Measurements from ENCODE around the gene TMC4.
"Not testable (repeated sequence)": the region's sequence is repeated elsewhere in the genome, so short reads cannot be mapped to it uniquely, and the experiment has no call there.

Gene TMC4

DNA sequence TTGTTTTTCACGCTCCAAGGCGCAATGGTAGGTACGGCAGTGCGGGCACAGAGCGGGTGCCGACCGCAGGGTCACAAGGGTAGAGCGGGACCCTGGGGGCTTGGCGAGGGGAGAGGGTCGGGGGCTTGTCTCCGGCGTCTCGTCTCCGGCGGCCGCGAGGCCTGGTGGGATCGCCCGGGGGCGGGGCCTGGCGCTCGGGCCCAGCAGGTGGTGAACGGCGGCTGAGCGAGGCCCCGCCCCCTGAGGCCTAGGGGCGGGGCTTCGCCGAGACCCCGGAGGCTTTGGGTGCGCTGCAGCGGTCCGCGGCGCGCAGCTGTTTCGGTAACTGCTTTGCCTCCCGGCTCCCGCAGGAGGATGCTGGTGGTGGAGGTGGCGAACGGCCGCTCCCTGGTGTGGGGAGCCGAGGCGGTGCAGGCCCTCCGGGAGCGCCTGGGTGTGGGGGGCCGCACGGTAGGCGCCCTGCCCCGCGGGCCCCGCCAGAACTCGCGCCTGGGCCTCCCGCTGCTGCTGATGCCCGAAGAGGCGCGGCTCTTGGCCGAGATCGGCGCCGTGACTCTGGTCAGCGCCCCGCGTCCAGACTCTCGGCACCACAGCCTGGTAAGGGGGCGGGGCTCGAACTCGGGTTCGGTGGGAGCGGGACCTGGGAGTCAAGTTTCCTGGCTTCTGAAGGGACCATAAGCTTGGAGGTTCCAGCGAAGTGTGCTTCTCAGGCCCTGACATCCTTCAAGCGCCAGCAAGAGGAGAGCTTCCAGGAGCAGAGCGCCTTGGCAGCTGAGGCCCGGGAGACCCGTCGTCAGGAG lies 18.3 kb upstream of the TMC4 start, which contains the start of gene TSEN34:
TSS of gene TSEN34 (plus strand) at position 298 of the 800 bp plus-strand sequence. CDS start at position 355, 57 bp downstream.
- peaks cover 18% of the 10 kb centered on the region for H3K36me3 Mint-ChIP-seq
- H3K27me3 Mint-ChIP-seq = no peaks in the 10 kb centered on the region
- ATAC-seq = peak; percentile 58
- H3K4me1 Mint-ChIP-seq = peaks cover 42% of the 10 kb centered on the region
- H3K9me3 Mint-ChIP-seq = no peaks in the 10 kb centered on the region
- H3K27ac Mint-ChIP-seq = peak within 1 kb of the TSS; percentile 96
- H3K4me3 Mint-ChIP-seq = peak within 1 kb of the TSS; percentile 87

DNA sequence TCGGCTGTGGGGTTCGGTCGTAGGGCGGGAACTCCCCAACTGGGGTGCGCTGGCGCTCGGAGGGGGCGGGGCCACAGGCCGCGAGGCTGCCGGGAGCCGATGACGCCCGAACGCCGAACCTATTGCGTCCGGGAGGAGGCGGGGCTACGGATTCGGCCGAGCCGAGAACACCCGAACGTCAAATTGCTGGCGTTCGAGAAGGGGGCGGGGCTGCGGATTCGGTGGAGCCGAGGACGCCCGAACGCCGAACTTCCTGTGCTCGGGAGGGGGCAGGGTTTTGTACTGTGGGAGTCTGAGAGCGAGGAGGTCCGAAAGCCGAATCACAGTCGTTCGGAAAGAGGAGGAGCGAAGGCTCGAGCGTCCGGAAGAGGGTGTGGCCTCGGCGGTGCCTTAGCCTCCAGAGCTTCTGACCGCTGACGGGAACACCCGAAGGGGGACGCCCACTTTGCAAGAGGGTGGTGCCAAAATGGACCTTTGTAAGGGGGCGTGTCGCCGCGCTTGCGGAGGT lies 17.6 kb upstream of the TMC4 start:
- Mint-ChIP-seq H3K36me3 (peaks cover 17% of the 10 kb centered on the region), H3K4me1 (peaks cover 42% of the 10 kb centered on the region), H3K4me3 (peak overlapping the region; percentile 87), H3K9me3 (no peaks in the 10 kb centered on the region), H3K27me3 (no peaks in the 10 kb centered on the region), H3K27ac (peak overlapping the region; percentile 96)
- peak; percentile 81 for ATAC-seq

DNA sequence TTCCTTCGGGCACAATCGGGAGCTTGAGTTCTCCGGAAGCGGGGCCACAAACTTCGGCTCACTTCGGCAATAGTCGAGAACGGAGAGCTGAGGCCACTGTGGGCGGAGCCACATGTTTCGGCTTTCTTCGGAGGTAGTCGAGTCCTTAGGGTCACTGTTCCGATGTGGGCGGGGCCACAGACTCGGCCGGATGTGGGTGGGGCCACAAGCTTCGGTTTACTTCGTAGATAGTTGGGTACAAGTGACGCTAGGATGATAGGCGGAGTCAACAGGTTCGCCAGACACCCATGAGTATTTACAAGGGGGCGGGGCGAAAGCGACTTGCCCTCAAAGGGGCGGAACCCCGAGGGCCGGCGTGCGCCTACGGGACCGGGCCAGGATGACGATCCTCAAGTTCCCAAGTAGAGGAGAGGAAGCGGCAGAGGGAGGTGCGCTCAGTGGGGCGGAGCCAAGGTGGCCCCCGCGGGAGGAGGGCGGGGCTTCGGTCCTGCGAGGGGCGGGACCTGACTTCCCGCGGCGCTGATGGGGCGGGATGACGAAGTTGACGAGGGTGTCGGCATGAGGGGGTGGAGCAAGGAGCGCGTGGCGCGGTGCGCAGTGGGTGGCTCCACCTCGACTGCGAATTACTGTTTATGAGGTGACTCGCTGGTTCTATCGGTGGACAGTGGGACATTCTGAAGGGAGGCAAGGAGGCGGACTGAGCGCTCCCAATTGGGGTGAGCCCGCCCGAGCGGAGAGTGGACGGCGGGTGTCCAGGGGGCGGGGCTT lies 17.0 kb upstream of the TMC4 start:
- Mint-ChIP-seq H3K4me1 (peaks cover 42% of the 10 kb centered on the region), H3K9me3 (no peaks in the 10 kb centered on the region), H3K4me3 (peak overlapping the region; percentile 87), H3K36me3 (peaks cover 10% of the 10 kb centered on the region), H3K27ac (peak overlapping the region; percentile 96), H3K27me3 (no peaks in the 10 kb centered on the region)
- peak; percentile 79 for ATAC-seq

DNA sequence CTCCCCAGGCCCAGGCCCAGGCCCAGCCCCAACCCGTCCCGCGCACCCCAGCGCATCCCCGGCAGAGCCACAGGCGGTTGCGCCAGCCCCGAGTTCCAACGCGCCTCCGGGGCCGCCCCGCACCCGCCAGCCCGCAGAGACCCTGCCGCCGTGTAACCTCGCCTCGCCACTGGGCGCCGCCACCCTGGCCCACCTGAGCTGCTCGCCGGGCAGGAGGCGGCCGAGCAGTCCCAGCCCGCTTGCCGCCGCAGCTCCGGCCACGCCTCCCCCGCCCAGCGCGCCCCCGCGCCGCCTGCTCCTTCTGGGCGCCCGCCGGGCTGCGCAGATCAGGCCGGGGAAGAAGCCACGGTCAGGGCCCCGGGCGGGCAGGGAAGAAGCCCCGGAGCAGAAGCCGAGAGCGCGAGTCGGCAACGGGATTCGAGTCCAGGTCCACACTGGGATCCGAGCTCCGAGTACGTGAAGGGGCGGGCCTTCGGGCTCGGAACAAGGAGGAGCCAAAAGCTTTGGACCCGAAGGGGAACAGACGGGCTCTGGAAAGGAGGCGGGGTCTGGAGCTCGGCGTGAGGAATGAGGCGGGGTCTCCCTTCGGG lies 16.3 kb upstream of the TMC4 start, which contains the start of gene MBOAT7:
TSS of gene MBOAT7 (minus strand) at position 436 of the 590 bp plus-strand sequence. CDS start 1,072 bp downstream, outside the sequence.
- Mint-ChIP-seq H3K27me3 (no peaks in the 10 kb centered on the region), H3K36me3 (peaks cover 11% of the 10 kb centered on the region), H3K27ac (peak within 1 kb of the TSS; percentile 96), H3K4me3 (peak within 1 kb of the TSS; percentile 87), H3K9me3 (no peaks in the 10 kb centered on the region), H3K4me1 (peaks cover 42% of the 10 kb centered on the region)
- peak; percentile 35 for ATAC-seq

DNA sequence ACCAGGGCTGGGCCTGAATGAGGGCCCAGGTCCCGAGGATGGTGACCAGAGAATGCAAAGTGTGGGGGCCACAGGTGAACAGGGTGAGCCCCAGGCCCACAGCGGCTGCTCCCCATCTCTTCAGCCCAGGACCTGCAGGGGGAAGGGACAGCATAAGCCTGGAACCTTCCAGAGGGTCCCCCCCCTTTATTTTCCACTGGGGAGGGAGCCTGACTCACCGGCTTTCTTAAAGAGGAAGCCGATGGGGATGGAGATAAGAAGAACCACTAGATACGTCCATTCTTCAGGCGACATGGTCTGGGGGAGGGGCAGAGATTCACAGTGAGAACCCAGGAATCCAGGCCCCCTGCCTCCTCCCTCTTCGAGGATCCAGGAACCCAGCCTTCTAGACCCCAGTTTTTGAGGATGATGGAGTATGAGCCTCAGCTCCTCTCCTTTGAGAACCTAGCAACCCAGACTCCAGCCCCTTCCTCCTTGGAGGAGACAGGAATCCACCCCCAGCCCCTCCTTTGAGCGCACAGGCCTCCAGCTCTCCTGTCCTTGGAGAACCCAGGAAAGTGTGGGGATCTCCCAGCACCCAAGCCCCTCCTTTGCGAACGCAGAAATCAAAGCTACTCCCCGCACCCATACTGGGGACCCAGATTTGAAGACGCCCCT lies 15.4 kb upstream of the TMC4 start:
- H3K9me3 Mint-ChIP-seq = no peaks in the 10 kb centered on the region
- H3K27me3 Mint-ChIP-seq = no peaks in the 10 kb centered on the region
- H3K27ac Mint-ChIP-seq = peak overlapping the region; percentile 43
- ATAC-seq = no peak
- peaks cover 17% of the 10 kb centered on the region for H3K36me3 Mint-ChIP-seq
- H3K4me1 Mint-ChIP-seq = peaks cover 42% of the 10 kb centered on the region
- H3K4me3 Mint-ChIP-seq = peak overlapping the region; percentile 87

DNA sequence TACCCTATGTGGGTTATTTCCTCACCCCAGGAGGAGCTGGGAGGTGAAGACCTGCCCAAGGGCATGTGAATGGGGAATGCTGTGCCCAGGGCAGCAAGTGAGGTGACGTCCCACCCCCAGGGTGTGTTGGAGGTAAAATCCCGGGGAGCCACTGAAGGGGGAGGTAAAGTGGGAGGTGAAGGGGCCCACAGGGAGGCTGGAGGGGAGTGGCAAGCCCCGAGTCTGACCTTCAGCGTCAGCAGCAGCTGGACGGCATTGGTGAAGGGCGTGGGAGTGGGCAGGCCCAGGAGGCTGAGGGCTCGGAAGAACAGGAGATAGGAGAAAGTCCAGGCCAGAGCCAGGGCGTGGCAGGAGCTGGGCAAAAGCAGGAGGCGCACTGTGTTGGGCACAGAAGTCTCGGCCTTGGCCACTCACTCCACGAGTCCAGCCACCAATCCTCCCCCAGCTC lies 14.0 kb upstream of the TMC4 start:
- ATAC-seq = no peak
- Mint-ChIP-seq H3K4me3 (peak overlapping the region; percentile 87), H3K27me3 (no peaks in the 10 kb centered on the region), H3K4me1 (peaks cover 28% of the 10 kb centered on the region), H3K36me3 (peaks cover 10% of the 10 kb centered on the region), H3K27ac (peak overlapping the region; percentile 43), H3K9me3 (no peaks in the 10 kb centered on the region)

DNA sequence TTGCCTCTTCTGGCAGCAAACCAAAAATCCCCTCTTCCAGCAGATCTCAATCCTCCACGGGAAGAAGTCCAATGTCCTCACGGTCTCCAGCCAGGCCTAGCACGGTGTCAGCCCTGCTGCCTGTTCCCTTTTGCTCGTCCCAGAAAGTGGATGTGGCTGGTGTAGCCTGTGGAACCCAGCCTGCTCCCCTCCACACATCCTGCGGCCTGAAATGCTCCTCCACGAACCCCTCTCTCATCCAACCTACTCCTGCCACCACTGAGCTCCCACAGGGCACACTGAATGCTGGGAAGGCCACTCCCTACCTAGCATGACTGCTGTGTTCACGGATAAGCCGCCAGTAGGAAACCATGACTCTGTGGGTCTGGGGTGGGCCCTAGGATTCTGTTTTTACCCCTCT lies 13.4 kb upstream of the TMC4 start:
- Mint-ChIP-seq H3K27ac (no peak overlapping the region), H3K27me3 (no peaks in the 10 kb centered on the region), H3K4me1 (peaks cover 22% of the 10 kb centered on the region), H3K9me3 (no peaks in the 10 kb centered on the region), H3K36me3 (peaks cover 11% of the 10 kb centered on the region), H3K4me3 (no peak overlapping the region)
- no peak for ATAC-seq

DNA sequence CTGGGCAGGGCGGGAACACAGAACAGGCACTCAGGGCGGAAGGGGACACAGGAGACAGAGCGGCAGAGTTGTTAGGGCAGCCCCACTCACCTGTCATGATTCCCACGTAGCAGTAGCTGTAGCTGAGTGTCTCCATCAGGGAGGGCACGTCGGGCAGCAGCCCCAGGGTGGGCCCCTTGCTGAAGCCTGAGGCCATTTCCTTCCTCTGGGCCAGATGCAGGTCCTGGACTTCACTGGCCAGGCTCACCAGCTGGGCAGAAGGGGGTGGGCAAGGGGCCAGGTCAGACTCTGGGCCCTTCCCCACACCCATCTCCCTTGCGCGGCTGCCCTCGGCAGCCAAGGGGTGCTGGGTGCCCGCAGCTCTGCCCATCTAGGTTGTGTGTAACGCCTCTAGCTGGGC lies 10.5 kb upstream of the TMC4 start:
- peaks cover 27% of the 10 kb centered on the region for H3K4me1 Mint-ChIP-seq
- no peaks in the 10 kb centered on the region for H3K27me3 Mint-ChIP-seq
- no peak overlapping the region for H3K4me3 Mint-ChIP-seq
- no peak for ATAC-seq
- H3K27ac Mint-ChIP-seq = no peak overlapping the region
- peaks cover 33% of the 10 kb centered on the region for H3K36me3 Mint-ChIP-seq
- H3K9me3 Mint-ChIP-seq = no peaks in the 10 kb centered on the region

DNA sequence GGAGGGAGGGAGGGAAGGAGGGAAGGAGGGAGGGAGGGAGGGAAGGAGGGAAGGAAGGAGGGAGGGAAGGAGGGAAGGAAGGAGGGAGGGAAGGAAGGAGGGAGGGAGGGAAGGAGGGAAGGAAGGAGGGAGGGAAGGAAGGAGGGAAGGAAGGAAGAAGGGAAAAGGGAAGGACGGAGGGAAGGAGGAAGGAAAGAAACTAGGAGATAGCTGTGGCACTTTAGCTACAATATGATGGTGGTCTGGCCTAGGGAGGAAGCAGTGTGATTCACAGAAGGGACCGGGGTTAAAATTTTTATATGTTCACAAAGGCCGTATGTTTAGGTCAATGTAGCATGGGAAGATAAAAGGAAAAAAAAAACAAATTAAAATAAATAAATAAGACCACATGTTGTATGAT lies 8.9 kb upstream of the TMC4 start:
- ATAC-seq, H3K4me3 Mint-ChIP-seq, H3K27ac Mint-ChIP-seq, H3K27me3 Mint-ChIP-seq, H3K9me3 Mint-ChIP-seq: not testable (repeated sequence)
- Mint-ChIP-seq H3K4me1 (peaks cover 11% of the 10 kb centered on the region), H3K36me3 (peaks cover 40% of the 10 kb centered on the region)

DNA sequence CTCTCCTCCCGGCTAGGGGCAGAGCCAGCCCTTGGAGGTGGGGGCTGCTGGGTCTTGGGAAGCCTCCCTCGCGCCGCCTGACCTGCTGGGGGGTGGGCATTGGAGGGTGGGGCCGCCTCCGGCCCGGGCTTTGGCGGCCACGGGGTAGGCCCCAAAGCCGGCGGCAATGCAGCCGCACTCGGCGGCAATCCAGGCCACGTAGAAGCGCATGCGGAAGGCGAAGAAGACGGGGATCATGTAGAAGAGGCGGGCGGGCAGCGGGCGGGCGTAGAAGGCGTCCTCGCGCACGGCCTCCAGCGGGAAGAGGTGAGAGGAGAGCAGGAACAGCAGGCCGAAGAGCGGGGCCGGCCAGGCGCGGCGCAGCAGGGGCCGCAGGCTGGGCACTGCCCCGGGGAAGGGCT lies 7.7 kb upstream of the TMC4 start:
- H3K9me3 Mint-ChIP-seq = no peaks in the 10 kb centered on the region
- H3K36me3 Mint-ChIP-seq = peaks cover 41% of the 10 kb centered on the region
- H3K27me3 Mint-ChIP-seq = no peaks in the 10 kb centered on the region
- peaks cover 9% of the 10 kb centered on the region for H3K4me1 Mint-ChIP-seq
- H3K4me3 Mint-ChIP-seq = no peak overlapping the region
- ATAC-seq = no peak
- no peak overlapping the region for H3K27ac Mint-ChIP-seq

DNA sequence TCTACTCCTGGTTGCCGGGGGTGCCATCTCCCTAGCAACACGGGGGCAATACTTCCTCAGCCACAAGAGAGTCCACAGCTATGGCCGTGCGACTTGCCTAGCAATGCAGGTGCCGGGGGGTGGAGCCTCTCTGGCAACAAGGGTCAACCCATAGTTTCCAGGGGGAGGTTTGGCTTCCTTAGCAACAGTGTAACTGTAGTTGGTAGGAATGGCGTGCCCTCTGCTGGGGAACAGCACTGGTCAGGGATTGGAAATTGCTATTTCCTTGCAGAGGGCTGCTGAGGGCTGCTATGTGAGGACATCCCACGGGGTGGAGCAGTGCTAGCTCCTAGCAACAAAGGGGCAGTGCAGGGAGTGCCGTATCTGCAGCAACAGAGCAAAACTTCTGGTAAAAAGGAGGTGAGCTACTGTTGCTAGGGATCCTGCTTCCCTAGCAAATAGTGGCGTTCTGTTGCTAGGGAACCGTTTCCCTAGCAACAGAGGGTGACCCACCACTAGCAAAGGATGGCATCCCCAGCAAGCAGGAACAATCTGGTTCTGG lies 7.0 kb upstream of the TMC4 start:
- no peaks in the 10 kb centered on the region for H3K27me3 Mint-ChIP-seq
- no peak overlapping the region for H3K27ac Mint-ChIP-seq
- ATAC-seq = no peak
- no peaks in the 10 kb centered on the region for H3K9me3 Mint-ChIP-seq
- H3K4me1 Mint-ChIP-seq = peaks cover 10% of the 10 kb centered on the region
- H3K36me3 Mint-ChIP-seq = peaks cover 48% of the 10 kb centered on the region
- H3K4me3 Mint-ChIP-seq = no peak overlapping the region

DNA sequence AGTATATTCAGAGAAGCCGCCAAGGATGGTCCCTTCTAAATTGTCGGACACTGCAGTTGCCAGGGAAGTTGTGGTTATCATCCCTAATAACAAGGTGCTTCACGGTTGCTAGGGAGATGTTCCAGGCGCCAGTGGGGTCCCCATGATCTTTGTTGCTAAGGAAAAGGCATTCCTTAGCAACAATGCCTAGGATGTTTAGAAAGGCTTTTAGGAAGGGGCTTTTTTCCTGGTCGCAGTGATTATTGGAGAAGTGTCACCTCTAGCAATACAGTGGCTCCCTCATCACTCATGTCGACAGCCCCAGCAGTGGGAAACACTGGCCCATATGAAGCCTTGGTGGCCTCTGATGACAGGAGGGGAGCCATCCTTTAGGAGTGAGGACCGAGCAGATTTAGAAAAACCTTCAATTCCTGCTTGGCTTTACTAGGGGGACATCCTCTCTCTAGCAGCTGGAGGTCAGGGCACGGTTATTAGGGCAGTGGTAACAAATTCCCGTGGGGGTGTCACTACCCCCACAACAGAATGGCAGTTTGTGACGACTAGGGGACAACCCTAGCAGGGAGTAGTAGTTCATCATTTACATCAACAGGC lies 6.4 kb upstream of the TMC4 start:
- no peak overlapping the region for H3K4me3 Mint-ChIP-seq
- no peak overlapping the region for H3K27ac Mint-ChIP-seq
- H3K36me3 Mint-ChIP-seq = peaks cover 52% of the 10 kb centered on the region
- H3K27me3 Mint-ChIP-seq = no peaks in the 10 kb centered on the region
- no peak for ATAC-seq
- peaks cover 16% of the 10 kb centered on the region for H3K4me1 Mint-ChIP-seq
- no peaks in the 10 kb centered on the region for H3K9me3 Mint-ChIP-seq

DNA sequence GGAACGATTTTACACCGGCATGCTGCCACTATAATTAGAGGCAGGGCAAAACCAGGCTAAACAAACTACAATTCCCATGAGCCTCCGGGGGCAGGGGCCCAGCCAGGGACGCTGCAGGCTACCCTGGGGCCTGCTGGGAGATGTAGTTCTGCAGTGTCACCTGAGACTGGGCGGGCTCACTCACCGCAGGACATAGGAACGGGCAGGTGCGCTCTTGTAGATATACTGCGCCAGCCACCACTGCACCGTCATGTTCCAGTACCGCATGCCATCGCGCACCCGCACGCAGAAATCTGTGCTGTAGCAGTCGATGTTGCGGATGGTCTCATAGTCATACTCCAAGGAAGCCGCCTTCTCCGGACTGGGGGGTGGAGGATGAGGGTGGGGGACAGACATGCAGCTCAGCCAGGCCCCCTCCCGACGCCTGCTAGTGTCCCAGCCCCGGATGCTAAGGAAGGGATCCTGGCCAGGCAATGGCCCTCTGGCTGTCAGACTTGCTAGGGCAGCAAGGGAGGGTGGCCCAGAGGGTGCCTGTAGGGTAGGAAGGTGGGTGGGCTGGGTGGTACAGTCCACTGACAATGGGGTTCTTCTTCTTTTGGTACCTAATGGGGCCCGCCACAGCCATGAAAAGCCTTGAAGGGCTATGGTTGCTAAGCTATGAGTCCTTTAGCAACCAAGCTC lies 5.8 kb upstream of the TMC4 start:
- no peak overlapping the region for H3K4me3 Mint-ChIP-seq
- peaks cover 19% of the 10 kb centered on the region for H3K4me1 Mint-ChIP-seq
- ATAC-seq = peak; percentile 76
- H3K36me3 Mint-ChIP-seq = peaks cover 45% of the 10 kb centered on the region
- no peak overlapping the region for H3K27ac Mint-ChIP-seq
- no peaks in the 10 kb centered on the region for H3K27me3 Mint-ChIP-seq
- no peaks in the 10 kb centered on the region for H3K9me3 Mint-ChIP-seq

Data from stimulated activated memory B cell treated with anti-CD40 and anti-IgM and Interleukin-4, amounts not matched to agents 10 μg/mL and 1 μg/mL and 100 μg/mL, for 72 hours (primary cell).